ENCODE measurements around the gene METTL5.
"Not testable (repeated sequence)": the region's sequence is repeated elsewhere in the genome, so short reads cannot be mapped to it uniquely, and the experiment has no call there.

METTL5 gene

DNA sequence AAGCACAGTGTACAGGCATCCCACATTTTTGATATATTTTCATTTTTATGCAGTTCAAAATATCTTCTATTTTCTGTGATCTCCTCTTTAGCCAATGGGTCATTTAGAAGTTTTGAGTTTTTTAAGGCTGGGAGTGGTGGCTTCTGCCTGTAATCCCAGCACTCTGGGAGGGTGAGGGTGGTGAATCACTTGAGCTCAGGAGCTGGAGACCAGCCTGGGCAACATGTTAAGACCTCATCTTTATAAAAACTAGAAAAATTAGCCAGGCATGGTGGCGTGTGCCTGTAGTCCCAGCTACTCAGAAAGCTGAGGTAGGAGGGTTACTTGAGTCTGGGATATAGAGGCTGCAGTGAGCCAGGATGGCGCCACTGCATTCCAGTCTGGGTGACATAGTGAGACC lies 20.3 kb upstream of the METTL5 start:
- peak; percentile 17 for DNase-seq (ENCODE audit: low read depth)
- TF ChIP-seq, protein P1, sequence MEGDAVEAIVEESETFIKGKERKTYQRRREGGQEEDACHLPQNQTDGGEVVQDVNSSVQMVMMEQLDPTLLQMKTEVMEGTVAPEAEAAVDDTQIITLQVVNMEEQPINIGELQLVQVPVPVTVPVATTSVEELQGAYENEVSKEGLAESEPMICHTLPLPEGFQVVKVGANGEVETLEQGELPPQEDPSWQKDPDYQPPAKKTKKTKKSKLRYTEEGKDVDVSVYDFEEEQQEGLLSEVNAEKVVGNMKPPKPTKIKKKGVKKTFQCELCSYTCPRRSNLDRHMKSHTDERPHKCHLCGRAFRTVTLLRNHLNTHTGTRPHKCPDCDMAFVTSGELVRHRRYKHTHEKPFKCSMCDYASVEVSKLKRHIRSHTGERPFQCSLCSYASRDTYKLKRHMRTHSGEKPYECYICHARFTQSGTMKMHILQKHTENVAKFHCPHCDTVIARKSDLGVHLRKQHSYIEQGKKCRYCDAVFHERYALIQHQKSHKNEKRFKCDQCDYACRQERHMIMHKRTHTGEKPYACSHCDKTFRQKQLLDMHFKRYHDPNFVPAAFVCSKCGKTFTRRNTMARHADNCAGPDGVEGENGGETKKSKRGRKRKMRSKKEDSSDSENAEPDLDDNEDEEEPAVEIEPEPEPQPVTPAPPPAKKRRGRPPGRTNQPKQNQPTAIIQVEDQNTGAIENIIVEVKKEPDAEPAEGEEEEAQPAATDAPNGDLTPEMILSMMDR (conservative IDR thresholded peaks at IDR 0.05; ENCODE audit: control insufficient read depth, insufficient read depth, low read depth, low read length): no peak
- no peak overlapping the region for H3K4me3 ChIP-seq (ENCODE audit: control insufficient read depth, low read depth, low read length)

DNA sequence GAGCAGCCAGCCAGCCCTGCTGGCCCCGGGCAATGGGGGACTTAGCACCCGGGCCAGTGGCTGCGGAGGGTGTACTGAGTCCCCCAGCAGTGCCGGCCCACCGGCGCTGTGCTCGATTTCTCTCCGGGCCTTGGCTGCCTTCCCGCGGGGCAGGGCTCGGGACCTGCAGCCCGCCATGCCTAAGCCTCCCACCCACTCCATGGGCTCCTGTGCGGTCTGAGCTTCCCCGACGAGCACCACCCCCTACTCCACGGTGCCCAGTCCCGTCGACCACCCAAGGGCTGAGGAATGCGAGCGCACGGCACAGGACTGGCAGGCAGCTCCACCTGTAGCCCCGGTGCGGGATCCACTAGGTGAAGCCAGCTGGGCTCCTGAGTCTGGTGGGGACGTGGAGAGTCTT lies 16.9 kb upstream of the METTL5 start:
- H3K4me3 ChIP-seq (ENCODE audit: control insufficient read depth, low read depth, low read length); DNase-seq (ENCODE audit: low read depth): not testable (repeated sequence)

DNA sequence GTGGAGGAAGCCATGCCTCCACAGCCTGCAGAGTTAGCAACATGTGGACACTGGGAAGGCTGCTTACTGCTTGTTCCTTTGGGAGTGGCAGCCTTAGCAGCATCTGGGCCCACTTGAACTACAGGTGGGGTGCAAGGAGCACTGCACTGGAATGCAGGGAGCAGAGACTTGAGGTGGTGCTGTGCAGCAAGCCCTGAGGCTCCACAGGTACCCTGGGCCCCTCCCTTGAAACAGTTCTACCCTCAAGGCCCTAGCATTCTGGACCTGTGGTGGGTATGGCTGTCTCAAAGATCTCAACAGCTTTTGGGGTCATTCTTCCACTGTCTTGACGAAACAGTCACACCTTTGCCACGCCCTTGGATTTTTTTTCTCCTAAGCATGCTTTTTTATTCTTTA lies 16.0 kb upstream of the METTL5 start:
- TF ChIP-seq, protein P1 (conservative IDR thresholded peaks at IDR 0.05; ENCODE audit: control insufficient read depth, insufficient read depth, low read depth, low read length): no peak
- DNase-seq (ENCODE audit: low read depth): no peak
- no peak overlapping the region for H3K4me3 ChIP-seq (ENCODE audit: control insufficient read depth, low read depth, low read length)

DNA sequence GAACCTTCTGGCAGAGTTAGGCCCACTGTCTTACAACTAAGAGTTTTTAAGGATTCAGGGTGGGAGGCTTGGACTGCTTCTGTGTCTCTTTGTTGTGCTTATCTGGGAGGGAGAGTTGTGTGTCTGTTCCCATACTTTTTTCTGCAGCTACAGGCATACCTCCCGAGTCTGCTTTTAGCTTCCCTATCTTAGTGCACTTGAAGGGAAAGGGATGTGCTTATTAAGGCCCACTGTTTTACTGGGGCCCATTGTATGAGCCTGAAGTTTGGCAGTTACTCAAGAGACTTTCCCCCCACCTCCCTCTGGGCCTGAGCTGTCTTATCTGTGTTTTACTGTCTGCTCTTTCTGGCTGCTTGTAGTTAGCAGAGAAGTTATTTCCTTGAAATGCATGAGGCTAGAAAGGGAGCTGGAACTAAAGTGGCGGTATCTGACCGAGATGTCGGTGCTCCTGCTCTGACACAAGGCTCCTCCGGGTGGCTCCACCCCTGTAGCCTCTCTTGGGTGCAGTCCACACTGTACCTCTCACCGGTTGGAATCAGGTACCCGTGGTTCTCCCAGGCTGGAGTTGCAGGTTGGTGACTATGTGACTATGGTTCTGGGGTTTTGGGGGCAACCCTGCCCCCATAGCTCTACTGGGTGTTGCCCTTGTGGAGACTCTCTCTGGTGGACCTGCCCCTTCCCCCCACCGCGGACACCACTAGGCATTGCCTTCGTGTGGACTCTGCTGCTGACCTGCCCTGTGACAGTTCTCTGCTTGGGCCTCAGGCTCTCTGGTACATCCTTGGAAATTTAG lies 15.4 kb upstream of the METTL5 start:
- H3K4me3 ChIP-seq (ENCODE audit: control insufficient read depth, low read depth, low read length): no peak overlapping the region
- no peak for DNase-seq (ENCODE audit: low read depth)
- TF ChIP-seq, protein P1 (conservative IDR thresholded peaks at IDR 0.05; ENCODE audit: control insufficient read depth, insufficient read depth, low read depth, low read length): no peak

DNA sequence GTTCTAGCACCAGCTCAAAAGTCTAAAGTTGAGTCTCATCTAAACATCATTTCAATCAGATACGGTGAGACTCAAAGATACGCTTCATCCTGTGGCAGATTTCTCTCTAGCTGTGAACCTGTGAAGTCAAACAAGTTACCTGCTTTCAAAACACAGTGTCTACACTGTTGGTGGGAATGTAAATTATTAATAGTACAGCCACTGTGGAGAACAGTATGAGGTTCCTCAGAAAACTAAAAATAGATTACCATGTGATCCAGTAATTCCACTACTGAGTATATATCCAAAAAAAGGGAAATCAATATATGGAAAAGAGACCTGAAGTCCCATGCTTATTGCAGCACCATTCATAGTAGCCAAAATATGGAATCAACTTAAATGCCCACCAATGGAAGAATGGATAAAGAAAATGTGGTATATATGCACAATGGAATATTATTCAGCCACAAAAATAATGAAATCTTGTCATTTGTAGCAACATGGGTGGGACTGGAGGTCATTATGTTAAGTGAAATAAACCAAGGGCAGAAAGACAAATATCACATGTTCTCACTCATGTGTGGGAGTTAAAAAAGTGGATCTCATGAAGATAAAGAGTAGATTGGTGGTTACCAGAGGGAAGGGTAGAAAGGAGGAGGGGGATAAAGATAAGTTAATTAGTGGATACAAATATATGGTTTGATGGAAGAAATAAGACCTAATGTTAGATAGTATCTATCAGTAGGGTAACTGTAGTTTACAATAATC lies 14.2 kb upstream of the METTL5 start:
- TF ChIP-seq, protein P1 (conservative IDR thresholded peaks at IDR 0.05; ENCODE audit: control insufficient read depth, insufficient read depth, low read depth, low read length): no peak
- no peak overlapping the region for H3K4me3 ChIP-seq (ENCODE audit: control insufficient read depth, low read depth, low read length)
- DNase-seq (ENCODE audit: low read depth): no peak

DNA sequence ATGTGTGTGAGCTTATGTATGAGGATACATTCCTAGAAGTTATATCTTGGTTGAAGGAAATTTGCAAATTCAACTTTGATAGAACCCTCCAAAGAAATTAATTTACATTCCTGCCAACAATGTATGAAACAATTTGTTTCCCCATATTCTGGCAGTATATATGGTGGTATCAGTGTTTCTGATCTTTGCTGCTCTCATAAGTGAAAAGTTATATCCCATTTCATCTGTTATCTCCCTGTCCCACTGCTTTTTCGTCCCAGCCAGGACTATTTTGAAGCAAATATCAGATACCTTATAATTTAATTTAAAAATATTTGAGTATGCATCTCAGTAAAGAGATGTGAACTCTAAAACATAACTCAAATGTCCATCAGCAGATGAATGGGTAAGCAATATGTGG lies 9.7 kb upstream of the METTL5 start:
- DNase-seq (ENCODE audit: low read depth): no peak
- TF ChIP-seq, protein P1 (conservative IDR thresholded peaks at IDR 0.05; ENCODE audit: control insufficient read depth, insufficient read depth, low read depth, low read length): no peak
- H3K4me3 ChIP-seq (ENCODE audit: control insufficient read depth, low read depth, low read length): no peak overlapping the region

DNA sequence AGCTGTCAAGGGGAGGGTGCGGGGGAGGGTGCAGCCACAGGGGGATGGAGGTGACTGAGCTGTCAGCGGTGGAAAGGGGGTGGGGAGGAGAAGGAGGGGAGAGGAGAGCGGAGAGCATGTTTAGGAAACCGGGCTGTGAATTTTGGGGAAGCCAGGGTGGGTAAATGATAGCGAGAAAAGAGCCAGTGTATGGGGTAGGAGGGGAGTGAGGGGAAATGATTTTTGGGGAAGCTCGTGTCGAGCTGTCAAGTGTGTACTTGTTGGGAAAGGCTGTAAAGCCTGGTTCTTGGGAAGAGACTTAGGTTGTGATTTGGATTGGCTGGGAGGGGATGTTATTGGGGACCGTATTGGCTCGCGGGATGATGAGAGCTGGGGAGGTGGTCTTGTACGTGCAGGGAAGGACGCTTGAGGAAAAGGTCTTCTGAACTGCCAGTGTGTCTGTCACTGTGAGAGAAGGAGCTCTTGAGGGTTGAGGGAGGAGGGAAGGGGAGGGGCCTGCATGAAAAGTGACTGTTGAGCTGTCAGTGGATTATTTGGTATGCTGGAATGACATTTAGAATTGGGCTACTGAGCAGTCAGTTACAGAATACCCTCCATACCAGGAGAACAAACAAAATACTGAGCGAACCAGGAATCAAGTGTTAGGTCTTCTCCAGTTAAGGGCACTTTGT lies 3.6 kb upstream of the METTL5 start:
- DNase-seq (ENCODE audit: low read depth): peak; percentile 38
- TF ChIP-seq, protein P1 (conservative IDR thresholded peaks at IDR 0.05; ENCODE audit: control insufficient read depth, insufficient read depth, low read depth, low read length): no peak
- H3K4me3 ChIP-seq (ENCODE audit: control insufficient read depth, low read depth, low read length): peak overlapping the region; percentile 69

All from fibroblast of mammary gland (primary cell).